HepG2 (cell line): ENCODE results near the gene LARP4. TPM values are rescaled to one million over a fixed set of nuclear protein-coding genes. Genes with fewer than 3 reads are reported as not detected.

Source experiments
- AKNA ChIP-seq: sonication (generic); formaldehyde crosslinking; IDR thresholded peaks from 2 replicates; pipeline ENCODE4 v1.4.0; 2020; ENCODE audit warnings: missing genetic modification reagents, borderline replicate concordance
- ARNT2 ChIP-seq: sonication (generic); formaldehyde crosslinking; IDR thresholded peaks from 2 replicates; pipeline ENCODE4 v1.8.0; 2022; ENCODE audit warnings: mild to moderate bottlenecking, low read depth, missing genetic modification reagents, moderate library complexity
- HOXD1 ChIP-seq: sonication (generic); formaldehyde crosslinking; IDR thresholded peaks from 2 replicates; pipeline ENCODE4 v1.5.0; 2020; ENCODE audit warnings: missing genetic modification reagents
- MBD4 ChIP-seq: IDR thresholded peaks from 2 replicates; pipeline ENCODE4 v1.6.1; 2012; ENCODE audit warnings: low read length, inconsistent platforms, borderline replicate concordance
- MBNL3 ChIP-seq: fragments of 250-450 bp; sonication (Bioruptor Pico); conservative IDR thresholded peaks from 2 replicates; pipeline ENCODE4 v1.8.0; 2022; ENCODE audit warnings: mild to moderate bottlenecking, inconsistent platforms
- MEIS1 ChIP-seq: sonication (generic); formaldehyde crosslinking; IDR thresholded peaks from 2 replicates; pipeline ENCODE4 v1.9.0; 2021; ENCODE audit warnings: mild to moderate bottlenecking, missing genetic modification reagents, moderate library complexity, borderline replicate concordance
- ZNF354B ChIP-seq: sonication (generic); formaldehyde crosslinking; IDR thresholded peaks from 2 replicates; pipeline ENCODE4 v1.8.0; 2022; ENCODE audit warnings: mild to moderate bottlenecking, missing genetic modification reagents
- ZNF558 ChIP-seq: sonication (generic); formaldehyde crosslinking; IDR thresholded peaks from 2 replicates; pipeline ENCODE4 v1.9.0; 2022; ENCODE audit warnings: mild to moderate bottlenecking, missing genetic modification reagents, borderline replicate concordance
- ZNF703 ChIP-seq: sonication (generic); formaldehyde crosslinking; IDR thresholded peaks from 2 replicates; pipeline ENCODE4 v1.5.1; 2020; ENCODE audit warnings: missing genetic modification reagents, mild to moderate bottlenecking, moderate library complexity, borderline replicate concordance
- ZNF772 ChIP-seq: sonication (generic); formaldehyde crosslinking; IDR thresholded peaks from 2 replicates; pipeline ENCODE4 v1.5.0; 2020; ENCODE audit warnings: mild to moderate bottlenecking, missing genetic modification reagents
- ZNF879 ChIP-seq: sonication (generic); formaldehyde crosslinking; IDR thresholded peaks from 2 replicates; pipeline ENCODE4 v1.8.1; 2023; ENCODE audit warnings: missing genetic modification reagents
- ZSCAN12 ChIP-seq: sonication (generic); formaldehyde crosslinking; IDR thresholded peaks from 2 replicates; pipeline ENCODE4 v1.9.0; 2021; ENCODE audit warnings: mild to moderate bottlenecking, missing genetic modification reagents
- polyA plus RNA-seq, 8 experiments: library from polyadenylated mRNA; depleted of rRNA in 3 of 8; stranded (reverse) in 7 of 8; unstranded in 1 of 8; fragments of >200 nt; fragmentation: Illumina TruSeq in 4 of 8; extraction: Trizol in 4 of 8; gene quantifications; 2 replicates each; pipeline versions ENCODE4 v1.2.1 to v1.2.3, GENCODE V29; 2011 to 2016; ENCODE audit warnings: low read depth in 4 of 8, missing spikeins in 1 of 8, mixed read lengths in 1 of 8; ENCODE audit not compliant: insufficient read depth in 1 of 8
- total RNA-seq, 5 experiments: library from RNA; depleted of rRNA; stranded (reverse); fragments of >200 nt; fragmentation: Illumina TruSeq; extraction: Trizol; gene quantifications; 2 replicates each; pipeline ENCODE4 v1.2.3, GENCODE V29; 2016; ENCODE audit warnings: low read depth in 1 of 5

LARP4 gene
- total and polyA plus RNA-seq, 2 of the 13 experiments (the other 11 are each of a cell fraction or from before 2014, with no cell fraction given) = 16.4 to 42.7 TPM

GRCh38 chr12:50400104-50400637, 514 bp upstream of the LARP4 start (continued):
- TF ChIP-seq AKNA (CRISPR knock-in tag) (no peak), ZNF354B (no peak), MBNL3 (CRISPR knock-in tag) (no peak), ZNF772 (CRISPR knock-in tag) (no peak), ZNF703 (CRISPR knock-in tag) (no peak), ZNF558 (CRISPR knock-in tag) (0 out of 2 replicates have a peak, but pooled peaks have one; percentile 22), ARNT2 (CRISPR knock-in tag) (no peak), ZSCAN12 (CRISPR knock-in tag) (no peak), MBD4 (0 out of 2 replicates have a peak, but pooled peaks have one; percentile 50), ZNF879 (CRISPR knock-in tag) (no peak), MEIS1 (CRISPR knock-in tag) (no peak), HOXD1 (CRISPR knock-in tag) (no peak)
